Sigmoid colon (tissue), 4 donors: ENCODE measurements around the gene CPLX1.

Source experiments
- EP300 ChIP-seq, 4 donors: sonication (generic); formaldehyde crosslinking; IDR thresholded peaks; one replicate each; pipeline ENCODE4 v1.6.1; 2017; ENCODE audit warnings: antibody characterized with exemption in 4 of 4
- POLR2A ChIP-seq, 2 donors: fragments of 450-650 bp; IDR thresholded peaks; one replicate each; pipeline ENCODE4 v1.6.1; 2016; ENCODE audit warnings: antibody characterized with exemption in 2 of 2, mild to moderate bottlenecking in 2 of 2, moderate library complexity in 2 of 2
- POLR2AphosphoS5 ChIP-seq, 4 donors: sonication (generic); formaldehyde crosslinking; IDR thresholded peaks; one replicate each; pipeline ENCODE4 v1.6.1; 2017; ENCODE audit warnings: antibody characterized with exemption in 4 of 4
- TF ChIP-seq, protein P1 (sequence below), 4 experiments: fragments of 450-650 bp in 3 of 4; fragments of 200-600 bp in 1 of 4; IDR thresholded peaks; one replicate each; pipeline ENCODE4 v1.5.1; 2016 to 2019; ENCODE audit warnings: antibody characterized with exemption in 4 of 4, mild to moderate bottlenecking in 3 of 4, moderate library complexity in 2 of 4

DNA sequence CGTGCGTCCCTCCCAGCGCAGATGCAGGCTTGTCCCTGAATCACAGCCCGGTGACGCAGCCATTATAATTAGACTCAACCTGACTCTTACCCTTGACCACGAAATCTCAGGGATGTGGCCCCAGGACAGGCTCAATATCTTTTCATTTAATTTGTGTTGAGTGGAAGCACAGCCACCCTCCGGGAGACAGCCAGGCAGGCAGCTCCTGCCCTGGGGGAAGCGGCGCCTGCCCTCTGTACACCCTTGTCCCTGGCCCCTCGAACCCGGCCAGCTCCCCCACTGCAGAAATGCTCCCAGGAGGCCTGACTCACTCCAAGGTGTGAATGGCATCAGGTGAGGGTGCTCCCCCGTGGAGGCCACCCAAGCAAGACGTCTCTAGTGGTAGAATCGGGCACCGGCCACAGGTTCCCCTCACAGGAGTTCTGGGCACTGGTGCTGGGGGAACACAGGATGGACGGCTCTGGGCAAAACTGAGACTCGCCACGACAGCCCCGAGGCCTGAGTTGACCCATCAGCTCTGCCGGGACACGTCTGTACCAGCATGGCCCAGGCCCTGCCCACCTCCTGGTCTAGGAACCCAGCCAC lies 2.7 kb downstream of the CPLX1 start:
- TF ChIP-seq, protein P1, sequence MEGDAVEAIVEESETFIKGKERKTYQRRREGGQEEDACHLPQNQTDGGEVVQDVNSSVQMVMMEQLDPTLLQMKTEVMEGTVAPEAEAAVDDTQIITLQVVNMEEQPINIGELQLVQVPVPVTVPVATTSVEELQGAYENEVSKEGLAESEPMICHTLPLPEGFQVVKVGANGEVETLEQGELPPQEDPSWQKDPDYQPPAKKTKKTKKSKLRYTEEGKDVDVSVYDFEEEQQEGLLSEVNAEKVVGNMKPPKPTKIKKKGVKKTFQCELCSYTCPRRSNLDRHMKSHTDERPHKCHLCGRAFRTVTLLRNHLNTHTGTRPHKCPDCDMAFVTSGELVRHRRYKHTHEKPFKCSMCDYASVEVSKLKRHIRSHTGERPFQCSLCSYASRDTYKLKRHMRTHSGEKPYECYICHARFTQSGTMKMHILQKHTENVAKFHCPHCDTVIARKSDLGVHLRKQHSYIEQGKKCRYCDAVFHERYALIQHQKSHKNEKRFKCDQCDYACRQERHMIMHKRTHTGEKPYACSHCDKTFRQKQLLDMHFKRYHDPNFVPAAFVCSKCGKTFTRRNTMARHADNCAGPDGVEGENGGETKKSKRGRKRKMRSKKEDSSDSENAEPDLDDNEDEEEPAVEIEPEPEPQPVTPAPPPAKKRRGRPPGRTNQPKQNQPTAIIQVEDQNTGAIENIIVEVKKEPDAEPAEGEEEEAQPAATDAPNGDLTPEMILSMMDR (IDR thresholded peaks at IDR 0.05), result no peak
- TF ChIP-seq POLR2AphosphoS5 (IDR thresholded peaks at IDR 0.05) (no peak), POLR2A (IDR thresholded peaks at IDR 0.05) (no peak), EP300 (IDR thresholded peaks at IDR 0.05) (no peak)
